ENCODE data around the gene MRPL28. TPM values are rescaled to one million over a fixed set of nuclear protein-coding genes. Genes with fewer than 3 reads are reported as not detected.

MRPL28 gene
- total RNA-seq, 1 experiment from 2014 or later, result 91.2 TPM

DNA sequence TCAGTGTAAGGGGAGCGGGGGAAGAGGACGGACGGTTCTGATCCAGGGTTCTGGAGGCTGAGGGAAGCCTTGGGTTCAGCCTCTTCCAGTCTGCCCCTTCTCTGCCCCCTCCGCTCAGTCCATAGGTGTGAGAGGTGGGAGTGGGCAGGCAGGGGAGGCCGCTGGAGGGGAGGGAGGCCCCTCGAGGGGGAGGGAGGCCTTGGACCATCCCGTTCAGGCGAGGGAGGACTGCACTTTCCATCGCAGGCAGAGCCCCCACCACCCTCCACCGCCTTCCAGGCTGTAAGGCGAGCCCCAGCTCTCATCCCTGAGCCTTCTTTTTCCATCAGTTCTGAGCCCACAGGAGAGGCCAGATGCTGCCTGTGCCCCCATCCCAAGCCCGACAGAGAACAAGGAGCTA, 13.6 kb downstream of the MRPL28 start:
- no peak overlapping the region for H3K4me3 ChIP-seq (ENCODE audit: low read depth, low read length)
- DNase-seq, result no peak
- no peak overlapping the region for H3K27ac Mint-ChIP-seq (ENCODE audit: unreplicated experiment)
- no peaks in the 10 kb centered on the region for H3K27me3 ChIP-seq (replicated peaks; ENCODE audit: control insufficient read depth, insufficient read depth, low read length)
- H3K36me3 ChIP-seq (ENCODE audit: control insufficient read depth, insufficient read depth, low read length), result no peaks in the 10 kb centered on the region
- ChIA-PET CTCF (no interaction called here), POLR2A (no interaction called here)
- peaks cover 6% of the 10 kb centered on the region for H3K36me3 Mint-ChIP-seq (ENCODE audit: insufficient read depth, unreplicated experiment)
- peaks cover 5% of the 10 kb centered on the region; the same call in 1 of the 2 replicates for H3K4me1 ChIP-seq
- BruUV-seq (replicated peaks), result no TSS peak
- H3K27me3 Mint-ChIP-seq (ENCODE audit: insufficient read depth, unreplicated experiment), result no peaks in the 10 kb centered on the region
- TF ChIP-seq CTCF (IDR thresholded peaks at IDR 0.05; ENCODE audit: insufficient read depth in 1 of 2, low read depth in 1 of 2, low read length in 1 of 2, severe bottlenecking in 1 of 2, unreplicated experiment in 1 of 2), result no peak
- intact Hi-C loops (cut with micrococcal nuclease; ENCODE audit: unreplicated experiment), result no loop called here
- H3K9me3 ChIP-seq, result no peaks in the 10 kb centered on the region
- no peak overlapping the region for H3K4me3 Mint-ChIP-seq (ENCODE audit: unreplicated experiment)
- no peaks in the 10 kb centered on the region for H3K9me3 Mint-ChIP-seq (ENCODE audit: unreplicated experiment)
- H3K4me1 Mint-ChIP-seq (ENCODE audit: low read depth, unreplicated experiment), result no peaks in the 10 kb centered on the region

DNA sequence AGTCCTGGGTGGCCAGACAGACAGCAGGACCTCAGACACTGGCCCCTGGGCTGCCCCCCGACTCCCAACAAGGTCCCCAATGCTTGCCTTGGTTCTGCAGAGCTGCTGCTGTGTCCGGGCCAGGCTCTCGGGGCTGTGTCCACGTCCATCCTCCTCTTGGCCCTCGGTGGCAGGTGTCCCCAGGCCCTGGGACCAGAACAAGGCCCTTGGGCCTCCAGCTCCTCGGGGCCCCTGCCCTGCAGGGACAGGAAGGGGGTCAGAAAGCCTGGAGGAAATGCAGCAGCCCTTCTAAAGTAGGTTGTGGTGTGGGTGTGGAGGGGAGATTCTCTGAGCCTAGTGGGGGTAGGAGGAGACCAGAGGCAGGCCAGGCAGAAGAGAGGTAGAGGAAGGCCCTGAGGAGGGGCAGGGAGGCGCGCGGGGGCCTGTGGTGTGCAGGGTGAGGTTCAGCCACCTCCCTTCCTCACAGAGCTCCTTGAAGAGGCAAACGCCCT, 15.3 kb downstream of the MRPL28 start:
- Histone ChIP-seq H3K4me1 (peaks cover 9% of the 10 kb centered on the region; the same call in 1 of the 2 replicates), H3K36me3 (ENCODE audit: control insufficient read depth, insufficient read depth, low read length) (no peaks in the 10 kb centered on the region; the same call in 1 of the 2 replicates), H3K4me3 (ENCODE audit: low read depth, low read length) (no peak overlapping the region), H3K9me3 (no peaks in the 10 kb centered on the region), H3K27me3 (replicated peaks; ENCODE audit: control insufficient read depth, insufficient read depth, low read length) (no peaks in the 10 kb centered on the region)
- no peak for TF ChIP-seq CTCF (IDR thresholded peaks at IDR 0.05; ENCODE audit: insufficient read depth in 1 of 2, low read depth in 1 of 2, low read length in 1 of 2, severe bottlenecking in 1 of 2, unreplicated experiment in 1 of 2)
- POLR2A ChIA-PET, result no interaction called here
- CTCF ChIA-PET, result no interaction called here
- BruUV-seq (replicated peaks), result no TSS peak
- H3K36me3 Mint-ChIP-seq (ENCODE audit: insufficient read depth, unreplicated experiment), result no peaks in the 10 kb centered on the region
- intact Hi-C loops (cut with micrococcal nuclease; ENCODE audit: unreplicated experiment), result loop anchor here (5.0 kb wide), 1 partner anchor 128 kb away; the partner anchor contains the start of gene LUC7L
- H3K27ac Mint-ChIP-seq (ENCODE audit: unreplicated experiment), result no peak overlapping the region
- H3K4me1 Mint-ChIP-seq (ENCODE audit: low read depth, unreplicated experiment), result no peaks in the 10 kb centered on the region
- H3K9me3 Mint-ChIP-seq (ENCODE audit: unreplicated experiment), result no peaks in the 10 kb centered on the region
- H3K4me3 Mint-ChIP-seq (ENCODE audit: unreplicated experiment), result no peak overlapping the region
- no peaks in the 10 kb centered on the region for H3K27me3 Mint-ChIP-seq (ENCODE audit: insufficient read depth, unreplicated experiment)
- DNase-seq, result no peak

GRCh38 chr16:354291-354881, 16.0 kb downstream of the MRPL28 start:
- intact Hi-C loops (cut with micrococcal nuclease; ENCODE audit: unreplicated experiment), result loop anchor here (5.0 kb wide), 1 partner anchor 127 kb away; the partner anchor contains the start of gene LUC7L
- no peaks in the 10 kb centered on the region for H3K36me3 Mint-ChIP-seq (ENCODE audit: insufficient read depth, unreplicated experiment)
- no peak for TF ChIP-seq CTCF (IDR thresholded peaks at IDR 0.05; ENCODE audit: insufficient read depth in 1 of 2, low read depth in 1 of 2, low read length in 1 of 2, severe bottlenecking in 1 of 2, unreplicated experiment in 1 of 2)
- no peaks in the 10 kb centered on the region for H3K9me3 ChIP-seq
- H3K4me3 ChIP-seq (ENCODE audit: low read depth, low read length), result no peak overlapping the region
- H3K9me3 Mint-ChIP-seq (ENCODE audit: unreplicated experiment), result no peaks in the 10 kb centered on the region
- H3K36me3 ChIP-seq (ENCODE audit: control insufficient read depth, insufficient read depth, low read length), result no peaks in the 10 kb centered on the region; the same call in 1 of the 2 replicates
- BruUV-seq (replicated peaks), result no TSS peak
- ChIA-PET POLR2A (no interaction called here), CTCF (no interaction called here)
- peaks cover 9% of the 10 kb centered on the region; the same call in 1 of the 2 replicates for H3K4me1 ChIP-seq
- DNase-seq, result no peak
- H3K27ac Mint-ChIP-seq (ENCODE audit: unreplicated experiment), result no peak overlapping the region
- no peaks in the 10 kb centered on the region for H3K27me3 ChIP-seq (replicated peaks; ENCODE audit: control insufficient read depth, insufficient read depth, low read length)
- H3K27me3 Mint-ChIP-seq (ENCODE audit: insufficient read depth, unreplicated experiment), result no peaks in the 10 kb centered on the region
- H3K4me3 Mint-ChIP-seq (ENCODE audit: unreplicated experiment), result no peak overlapping the region
- no peaks in the 10 kb centered on the region for H3K4me1 Mint-ChIP-seq (ENCODE audit: low read depth, unreplicated experiment)
